ENCODE measurements around the gene CLTRN.

The CLTRN gene

DNA sequence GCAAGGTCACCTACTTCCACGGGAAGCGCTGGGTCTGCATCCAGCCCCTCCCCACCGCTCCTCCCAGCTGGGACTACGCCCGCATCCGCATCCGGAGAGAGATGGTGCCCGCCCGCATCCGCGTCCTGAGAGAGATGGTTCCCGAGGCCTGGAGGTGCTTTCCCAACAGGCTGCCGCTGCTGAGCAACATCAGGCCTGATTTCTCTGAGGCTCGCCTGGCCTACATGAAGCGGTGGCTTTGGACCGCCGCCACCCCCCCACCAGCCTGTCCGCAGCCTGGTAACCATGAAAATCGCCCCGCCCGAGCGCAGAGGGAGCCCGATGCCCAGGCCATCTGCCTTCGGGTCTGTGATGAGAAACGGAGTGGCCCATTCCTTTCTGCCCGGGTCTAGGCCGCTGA, 18.1 kb downstream of the CLTRN start:
- DNase-seq = no peak

DNA sequence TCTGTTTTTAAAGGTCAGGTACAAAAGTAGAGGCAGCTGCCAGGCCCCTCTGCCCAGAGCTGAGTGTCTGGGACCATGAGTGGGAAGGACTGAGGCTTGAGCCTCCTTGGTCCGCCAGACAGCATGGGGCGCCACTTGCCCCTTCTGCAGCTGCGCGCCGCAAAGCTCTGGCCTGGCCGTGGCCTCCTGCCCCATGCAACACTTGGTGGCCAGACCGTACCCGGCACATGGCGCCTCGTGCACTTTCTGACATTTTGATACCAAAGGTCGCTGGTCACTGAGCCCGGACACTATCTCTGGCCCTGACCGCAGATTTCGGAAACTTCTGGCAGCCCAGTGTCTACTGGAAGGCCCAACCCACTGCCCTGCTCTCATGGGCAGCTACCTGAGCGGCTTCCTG, 18.6 kb downstream of the CLTRN start:
- no peak for DNase-seq

DNA sequence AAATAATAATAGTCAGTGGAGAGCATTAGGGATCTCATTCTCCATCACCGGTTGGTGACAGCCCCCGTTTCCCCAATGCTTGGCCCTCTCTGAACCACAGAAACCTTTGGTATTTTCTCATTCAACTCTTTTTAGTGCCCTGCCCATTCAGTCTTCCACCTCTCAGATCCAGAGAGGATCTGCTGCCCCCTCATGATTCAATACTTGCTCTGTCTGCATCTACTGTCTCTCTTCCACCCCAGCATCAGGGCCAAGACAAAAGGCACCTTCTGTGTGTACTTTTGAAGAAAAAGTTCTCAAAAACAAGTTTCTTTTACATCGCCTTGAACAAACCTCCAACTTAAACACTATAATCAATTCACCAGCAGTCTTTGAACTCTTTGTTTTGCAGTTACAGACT, 19.3 kb downstream of the CLTRN start:
- DNase-seq = no peak

DNA sequence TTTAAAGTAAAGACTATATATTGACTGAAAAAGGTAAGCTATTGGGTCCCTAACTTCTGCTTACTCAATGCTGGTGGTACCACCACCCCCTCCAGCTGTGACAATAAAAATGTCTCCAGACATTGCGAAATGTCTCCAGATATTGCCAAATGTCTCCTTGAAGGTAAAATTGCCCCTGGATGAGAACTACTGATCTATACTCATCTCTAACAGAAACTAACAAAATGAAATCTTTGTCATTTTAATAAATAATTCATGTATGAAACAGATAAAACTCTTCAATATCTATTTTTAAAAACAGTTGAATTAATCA, 20.1 kb downstream of the CLTRN start:
- DNase-seq = no peak

DNA sequence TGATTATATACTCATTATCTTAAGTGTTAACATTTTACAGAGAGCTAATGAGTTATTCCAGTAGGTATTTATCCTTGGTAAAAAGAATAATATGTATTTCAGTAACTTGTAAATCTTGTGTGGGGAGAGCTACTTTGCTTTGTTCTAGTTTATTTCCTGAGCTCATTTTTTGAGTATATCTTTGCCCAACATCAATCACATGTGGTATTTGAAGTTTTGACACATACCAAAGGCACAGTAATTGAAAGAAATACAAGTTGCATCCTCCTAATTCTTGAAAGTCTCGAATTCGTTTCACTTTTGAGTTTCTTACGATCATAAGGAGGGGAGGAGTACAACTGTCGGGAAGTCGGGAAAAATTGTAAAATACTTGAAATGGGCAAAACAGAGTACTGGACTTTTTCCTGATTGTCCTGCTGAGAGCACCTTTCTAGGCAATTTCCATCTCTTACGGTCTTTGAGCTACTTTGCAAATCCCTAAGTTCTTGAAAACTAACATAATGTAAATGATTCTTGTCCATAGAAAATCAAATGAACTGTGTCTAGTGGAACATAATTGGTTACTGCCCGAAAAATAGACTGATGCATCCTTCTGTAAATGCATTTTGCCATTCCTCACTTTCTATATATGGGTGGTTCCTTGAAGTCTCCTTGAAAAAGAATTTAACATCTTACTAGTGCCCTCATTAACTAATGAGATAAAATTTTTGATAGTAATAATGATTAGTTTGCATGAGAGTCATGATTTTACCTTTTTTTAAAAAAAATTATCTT, 20.6 kb downstream of the CLTRN start:
- DNase-seq = no peak

DNA sequence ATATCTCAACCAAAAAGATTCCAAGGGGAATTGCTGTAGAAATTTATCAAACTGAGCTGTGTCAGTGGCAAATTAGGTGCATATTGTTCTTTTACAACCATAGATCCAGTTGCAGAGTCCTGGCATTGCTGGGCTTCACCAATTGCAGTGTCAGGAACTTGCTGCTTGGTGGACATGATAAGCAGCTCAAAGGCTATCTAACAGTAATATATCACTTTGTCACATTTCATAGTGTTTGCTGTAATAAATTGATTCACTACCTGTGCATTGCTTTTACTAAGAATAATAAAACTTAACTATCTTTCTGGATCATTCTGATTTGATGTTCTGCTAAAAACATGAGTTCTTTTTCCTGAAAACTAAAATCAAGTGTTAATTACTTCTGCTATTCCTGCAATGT, 33.0 kb downstream of the CLTRN start:
- DNase-seq = no peak

DNA sequence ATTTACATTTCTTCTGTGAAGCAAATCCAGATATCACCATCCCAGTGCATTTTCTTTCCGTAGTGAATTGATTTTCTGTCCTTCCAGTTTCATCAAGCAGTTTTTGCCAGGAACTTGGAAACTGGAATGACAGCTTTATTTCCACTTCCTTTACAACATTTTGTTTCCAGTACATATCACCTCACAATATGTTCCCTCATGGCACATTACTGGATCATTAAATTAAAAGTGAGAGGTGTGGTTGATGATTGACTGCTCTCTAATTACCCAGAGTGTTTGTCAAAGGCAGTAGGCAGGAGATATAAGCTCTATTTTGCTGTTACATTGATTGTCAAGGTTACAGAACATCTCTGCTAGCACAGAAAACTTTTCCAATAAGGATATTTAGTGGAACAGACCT, 41.6 kb downstream of the CLTRN start:
- no peak for DNase-seq

DNA sequence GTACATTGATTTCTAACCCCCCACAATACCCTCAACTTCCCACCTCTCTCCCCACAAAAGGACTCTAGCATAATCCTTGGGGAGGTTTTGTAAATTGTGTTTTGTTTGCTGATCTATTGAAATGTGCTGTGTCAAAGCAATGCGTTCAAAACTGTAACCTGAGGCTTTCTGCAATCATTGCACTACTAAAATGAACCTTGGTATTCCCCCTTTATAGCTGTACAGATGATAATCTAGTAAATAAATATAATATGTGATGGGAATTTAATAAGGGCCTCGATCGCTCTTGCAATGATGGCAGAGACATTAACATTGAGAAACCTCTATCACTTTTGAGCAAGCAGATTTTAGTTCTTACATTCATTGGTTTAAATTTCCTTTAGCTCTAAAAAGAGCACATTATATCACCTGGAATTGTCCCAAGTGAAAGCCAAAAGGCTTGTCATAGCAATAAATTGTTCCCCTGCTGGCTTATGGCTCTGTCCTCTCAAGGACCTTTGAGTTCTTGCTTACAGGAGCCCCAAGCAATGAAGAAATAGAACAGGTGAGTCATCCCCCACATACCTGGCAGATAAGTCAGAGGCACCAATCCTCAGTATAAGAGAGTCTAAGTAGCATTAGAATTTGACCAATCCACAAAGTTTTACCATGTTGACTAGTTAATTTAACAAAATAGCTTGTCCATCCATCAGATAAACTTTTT, 45.4 kb downstream of the CLTRN start:
- DNase-seq = no peak

DNA sequence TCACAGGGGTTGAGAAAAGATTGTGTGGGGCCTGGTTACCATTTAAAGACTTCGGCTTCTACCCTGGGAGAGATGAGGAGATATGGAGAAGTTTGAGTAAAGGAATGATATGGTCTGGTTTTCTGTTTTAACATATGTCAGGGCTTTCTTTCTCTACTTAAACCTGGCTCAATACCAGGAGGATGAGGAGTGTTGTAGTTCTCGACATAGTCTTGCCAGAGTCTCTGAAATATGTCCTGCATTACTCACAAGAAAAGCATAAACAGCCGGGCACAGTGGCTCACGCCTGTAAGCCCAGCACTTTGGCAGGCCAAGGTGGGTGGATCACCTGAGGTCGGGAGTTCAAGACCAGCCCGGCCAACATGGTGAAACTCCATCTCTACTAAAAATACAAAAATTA, 47.5 kb downstream of the CLTRN start:
- DNase-seq = no peak

DNA sequence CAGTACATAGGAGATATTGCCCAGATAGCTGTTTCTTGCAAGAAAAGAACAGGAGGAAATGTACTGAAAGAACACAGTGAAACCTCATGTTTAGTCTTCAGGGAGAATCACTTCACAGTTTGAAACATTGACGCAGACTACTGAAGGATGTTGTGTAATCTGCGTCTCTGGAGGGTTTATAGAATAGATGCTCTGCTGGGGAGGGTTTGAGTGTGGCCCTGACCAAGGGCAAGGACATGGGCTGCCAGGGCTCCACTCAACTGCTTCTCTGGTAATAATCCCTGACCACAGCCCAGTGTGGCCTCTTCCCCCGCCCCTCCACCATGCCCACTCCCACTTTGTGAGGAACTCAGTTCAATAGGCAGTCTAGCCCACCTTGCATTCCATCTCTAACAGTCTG, 48.1 kb downstream of the CLTRN start:
- no peak for DNase-seq

DNA sequence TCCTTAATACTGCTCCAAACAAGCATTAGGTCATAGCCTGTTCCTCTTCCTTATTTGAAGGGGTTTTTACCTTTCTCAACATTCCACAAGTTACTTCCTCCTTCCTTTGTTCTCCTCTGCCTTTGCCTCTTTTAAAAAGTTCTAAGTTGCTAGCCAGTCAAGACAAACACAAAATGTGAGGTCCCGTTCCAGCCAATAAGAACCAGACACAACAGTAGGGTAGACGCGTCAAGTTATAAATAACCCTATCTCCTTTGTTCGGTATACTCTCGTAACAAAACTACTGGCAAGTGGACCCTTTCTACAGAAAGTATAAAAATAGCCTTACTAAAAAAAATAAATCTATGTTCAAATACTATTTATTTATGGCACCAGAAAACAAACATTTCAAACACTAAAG, 57.5 kb downstream of the CLTRN start:
- no peak for DNase-seq

DNA sequence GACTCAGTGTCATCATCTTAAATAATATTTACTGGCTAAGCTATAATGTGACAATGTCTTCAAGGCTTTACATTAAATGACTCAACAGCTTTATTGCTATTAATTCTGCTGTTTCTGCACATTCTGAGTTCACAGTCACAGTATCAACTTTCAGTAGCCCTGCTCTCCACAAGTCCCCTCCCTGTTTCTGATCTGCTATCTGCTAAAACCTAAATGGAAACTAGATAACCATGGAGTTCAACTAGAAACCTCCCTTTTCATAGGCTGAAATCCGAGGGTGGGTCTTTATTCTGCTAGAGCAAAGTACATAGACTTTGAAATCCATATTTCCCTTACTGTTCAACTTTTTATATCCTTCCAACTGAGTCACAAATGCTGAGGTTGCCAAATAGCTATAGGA, 58.5 kb downstream of the CLTRN start:
- DNase-seq = no peak

DNA sequence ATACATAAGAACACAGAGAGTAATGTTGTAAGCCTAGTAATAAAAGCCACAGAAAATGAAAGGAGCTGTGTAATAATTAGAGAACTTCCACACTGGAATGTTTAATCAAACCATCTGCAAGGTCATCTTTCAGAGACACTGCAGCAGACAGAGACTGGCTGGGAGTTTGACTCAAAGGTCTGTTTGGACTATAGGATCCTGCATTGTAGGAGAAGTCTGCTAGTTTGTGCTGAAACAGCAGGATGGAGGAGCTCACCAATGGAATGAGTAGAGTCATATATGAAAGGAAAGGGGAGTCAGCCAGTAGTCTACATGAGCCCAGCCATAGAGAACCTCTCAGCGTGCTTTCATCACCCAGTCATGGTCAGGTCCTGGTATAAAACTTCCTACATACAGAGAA, 59.4 kb downstream of the CLTRN start:
- no peak for DNase-seq

DNA sequence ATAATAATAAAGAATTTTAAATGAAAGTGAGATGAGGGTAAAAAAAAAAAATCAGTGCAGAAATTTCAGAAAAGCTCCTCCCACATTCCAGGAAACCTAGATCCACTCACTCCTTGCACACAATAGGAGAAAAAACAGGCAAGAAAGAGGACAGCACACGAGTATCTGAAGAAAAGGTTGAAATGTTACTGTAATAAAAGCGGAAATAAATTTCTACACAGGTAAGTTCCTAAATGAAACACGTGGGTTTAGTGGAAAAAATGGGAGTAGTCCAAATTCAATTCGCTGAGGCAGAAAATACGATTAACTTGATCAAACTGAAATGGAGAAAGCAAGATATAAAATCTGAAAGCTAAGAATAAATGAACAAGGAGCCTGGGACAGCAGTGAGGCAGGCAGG, 61.8 kb downstream of the CLTRN start:
- no peak for DNase-seq

DNA sequence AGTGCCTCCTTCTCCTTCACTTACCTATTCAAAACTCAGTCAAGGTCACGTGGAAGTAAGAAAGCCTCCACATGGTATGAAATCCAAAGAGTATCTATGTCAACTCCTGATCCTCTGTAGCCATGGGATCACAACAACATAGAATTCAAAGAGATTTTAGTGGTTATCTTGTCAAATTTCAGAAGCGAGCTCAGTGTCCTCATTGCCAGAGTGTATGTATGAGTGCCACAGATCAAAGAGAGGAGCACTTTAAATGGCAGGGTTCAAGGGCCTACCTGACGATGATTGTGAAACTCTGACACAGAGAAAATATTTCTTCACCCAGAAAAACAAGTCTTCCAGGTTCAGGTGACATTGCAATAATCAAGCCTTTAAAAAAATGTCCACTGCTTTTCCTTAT, 62.7 kb downstream of the CLTRN start:
- DNase-seq = no peak

DNA sequence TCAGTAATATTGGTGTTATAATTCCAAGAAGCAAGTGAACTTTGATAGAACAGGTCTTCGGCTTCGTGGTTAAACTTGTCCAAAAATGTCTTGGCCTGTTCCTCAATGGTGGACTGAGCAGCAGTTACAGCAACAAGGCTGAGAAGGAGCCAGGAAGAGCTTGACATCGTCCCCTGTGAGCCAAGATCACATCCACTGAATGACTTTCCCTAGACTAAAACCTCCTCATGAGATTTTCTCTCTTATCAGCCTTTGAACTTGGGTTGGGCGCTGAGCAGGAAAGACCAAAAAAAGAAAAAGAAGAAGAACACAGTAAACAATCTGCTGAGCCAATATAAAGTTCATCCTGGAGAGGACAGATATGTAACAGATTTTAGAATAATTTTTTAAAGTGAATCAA, 63.9 kb downstream of the CLTRN start, which contains the start of gene ACE2:
Gene ACE2 (minus strand): TSS at position 216 of the 400 bp plus-strand sequence. CDS start 49 bp downstream, at position 167.
- DNase-seq = no peak

DNA sequence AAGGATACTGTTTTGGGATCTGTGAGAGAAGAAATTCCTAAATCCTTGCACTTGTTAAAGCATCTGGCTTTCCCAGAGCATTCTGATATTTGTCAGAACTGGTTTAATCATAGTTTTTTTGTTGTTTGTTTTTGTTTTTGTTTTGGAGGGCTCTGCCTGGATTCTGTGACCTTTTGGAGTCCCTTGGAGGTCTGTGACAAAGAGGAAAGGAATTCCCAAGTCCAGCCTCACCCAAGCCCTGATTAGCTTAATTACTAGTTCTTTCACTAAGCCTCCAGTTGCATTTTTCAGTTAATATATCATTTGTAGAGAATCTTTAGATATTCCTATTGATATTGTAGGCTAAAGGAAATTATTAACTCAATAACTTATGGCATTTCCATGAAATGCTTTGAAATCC, 64.6 kb downstream of the CLTRN start:
- no peak for DNase-seq

DNA sequence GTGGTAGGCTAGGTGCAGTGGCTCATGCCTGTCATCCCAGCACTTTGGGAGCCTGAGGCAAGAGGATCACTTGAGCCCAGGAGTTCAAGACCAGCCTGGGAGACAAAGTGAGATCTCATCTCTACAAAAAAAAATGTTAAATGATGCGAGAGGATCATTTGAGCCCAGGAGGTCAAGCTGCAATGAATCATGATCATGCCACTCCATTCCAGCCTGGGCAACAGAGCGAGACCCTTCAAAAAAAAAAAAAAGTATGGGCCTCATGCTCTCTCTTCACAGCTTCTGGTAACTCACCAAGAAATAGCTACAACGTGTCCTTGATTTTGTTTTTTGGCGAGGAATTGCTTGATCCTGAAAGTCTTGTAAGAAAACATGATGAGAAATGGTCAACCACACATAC, 65.1 kb downstream of the CLTRN start:
- no peak for DNase-seq

DNA sequence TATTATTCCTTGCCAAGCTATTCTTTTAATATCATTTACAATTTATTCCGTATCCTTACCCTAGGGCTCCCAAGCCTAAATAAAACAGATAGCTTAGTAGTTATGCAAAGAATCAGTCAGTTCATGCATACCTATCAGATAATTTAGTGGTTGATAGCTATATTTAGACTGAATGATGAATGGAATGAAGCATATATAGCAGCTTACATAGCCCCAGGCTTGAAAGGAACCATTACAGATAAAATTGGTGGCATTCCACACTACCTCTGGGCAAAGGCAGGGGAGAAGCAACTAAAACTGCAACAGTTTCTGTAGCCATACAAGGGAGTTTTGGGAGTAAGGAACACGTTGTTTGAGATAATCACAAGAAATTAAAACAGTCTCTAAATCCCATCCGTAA, 66.6 kb downstream of the CLTRN start:
- DNase-seq = no peak

DNA sequence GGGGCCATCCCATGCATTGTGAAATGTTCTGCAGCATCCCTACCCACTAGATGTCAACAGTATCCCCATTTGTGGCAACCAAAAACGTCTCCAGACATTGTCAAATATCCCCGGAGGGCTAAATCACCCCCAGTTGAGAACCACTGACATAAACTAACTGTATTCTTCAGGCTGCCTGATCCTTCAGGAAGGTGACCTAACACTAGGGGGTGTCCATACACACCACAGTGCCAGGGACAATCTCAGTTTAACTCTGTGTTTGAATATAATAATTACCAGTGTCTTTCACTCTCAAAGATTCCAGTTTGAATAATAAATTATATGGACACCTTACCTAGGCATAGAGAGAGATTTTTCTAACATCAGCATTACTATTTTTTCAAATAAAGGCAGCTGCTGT, 70.2 kb downstream of the CLTRN start:
- no peak for DNase-seq

DNA sequence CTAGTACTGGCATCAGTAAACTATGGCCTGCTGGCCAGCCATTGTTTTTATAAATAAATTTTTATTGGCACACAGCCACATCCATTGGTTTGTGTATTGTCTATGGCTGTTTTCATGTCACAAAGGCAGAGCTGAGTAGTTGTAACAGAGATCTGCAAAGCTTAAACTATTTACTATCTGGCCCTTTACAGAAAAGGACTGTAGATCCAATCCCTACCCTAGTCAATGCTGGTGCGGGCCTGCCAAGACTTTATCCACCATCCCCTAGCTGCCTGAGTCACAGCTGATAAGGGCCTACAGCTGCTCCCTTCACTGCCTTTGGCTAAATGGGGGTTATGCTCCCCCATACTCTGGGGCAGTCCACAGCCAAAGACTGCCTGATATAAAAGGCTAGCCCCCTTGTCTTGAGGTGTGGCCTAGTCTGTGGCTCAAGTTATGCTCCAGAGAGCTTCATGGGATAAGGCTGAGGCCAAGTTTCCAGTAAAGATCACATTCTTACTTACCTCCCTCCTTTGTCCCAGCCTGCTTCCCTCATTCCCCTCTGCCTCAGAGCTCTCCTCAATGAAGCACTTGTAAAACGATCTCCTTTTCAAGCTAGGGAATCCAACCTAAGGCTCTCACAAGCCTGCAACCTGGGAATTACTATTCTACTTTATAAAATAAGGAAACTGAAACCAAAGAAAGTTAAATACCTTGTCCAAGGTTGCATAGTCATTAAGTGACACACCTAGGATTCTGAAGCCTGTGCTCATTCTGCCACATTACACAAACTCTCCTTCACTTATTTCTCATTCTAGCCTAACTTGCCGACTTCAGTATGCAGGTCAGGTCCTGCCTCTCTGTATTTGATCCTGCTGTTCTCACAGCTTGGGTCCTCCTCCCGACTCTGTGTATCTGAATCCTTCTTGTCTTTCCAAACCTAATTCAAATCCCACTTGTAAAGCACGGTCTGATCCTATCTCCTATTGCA, 84.5 kb downstream of the CLTRN start:
- DNase-seq = no peak

Measured in stimulated activated CD4-positive, alpha-beta T cell treated with anti-CD3 and anti-CD28 coated beads, Interleukin-1b, Interleukin-23, amount 100 ng/mL, for 48 hours (primary cell).